ENCODE measurements around the gene PLCH2.

PLCH2 gene

GRCh38 chr1:2445823-2446215, 30.3 kb upstream of the PLCH2 start:
- TF ChIP-seq CTCF (IDR thresholded peaks at IDR 0.05; ENCODE audit: low read depth, low read length, missing control alignments): no peak
- DNase-seq (ENCODE audit: low read depth): no peak
- H3K4me3 ChIP-seq (ENCODE audit: low read depth, low read length): no peak overlapping the region

- no peak overlapping the region for H3K4me3 ChIP-seq (ENCODE audit: low read depth, low read length)
- no peak for DNase-seq (ENCODE audit: low read depth)
Observed at GRCh38 chr1:2446394-2446793, 29.7 kb upstream of the PLCH2 start.

GRCh38 chr1:2446861-2447260, 29.2 kb upstream of the PLCH2 start:
- no peak for DNase-seq (ENCODE audit: low read depth)
- TF ChIP-seq CTCF (IDR thresholded peaks at IDR 0.05; ENCODE audit: low read depth, low read length, missing control alignments): no peak
- no peak overlapping the region for H3K4me3 ChIP-seq (ENCODE audit: low read depth, low read length)

More at GRCh38 chr1:2446394-2446793, 29.7 kb upstream of the PLCH2 start:
- TF ChIP-seq CTCF (IDR thresholded peaks at IDR 0.05; ENCODE audit: low read depth, low read length, missing control alignments): no peak

GRCh38 chr1:2447276-2448097, 28.6 kb upstream of the PLCH2 start:
- DNase-seq (ENCODE audit: low read depth): no peak
- H3K4me3 ChIP-seq (ENCODE audit: low read depth, low read length): no peak overlapping the region
- TF ChIP-seq CTCF (IDR thresholded peaks at IDR 0.05; ENCODE audit: low read depth, low read length, missing control alignments): no peak

GRCh38 chr1:2448098-2448445, 28.0 kb upstream of the PLCH2 start:
- no peak overlapping the region for H3K4me3 ChIP-seq (ENCODE audit: low read depth, low read length)
- DNase-seq (ENCODE audit: low read depth): no peak
- TF ChIP-seq CTCF (IDR thresholded peaks at IDR 0.05; ENCODE audit: low read depth, low read length, missing control alignments): no peak

GRCh38 chr1:2449636-2450454, 26.2 kb upstream of the PLCH2 start:
- no peak for TF ChIP-seq CTCF (IDR thresholded peaks at IDR 0.05; ENCODE audit: low read depth, low read length, missing control alignments)
- no peak overlapping the region for H3K4me3 ChIP-seq (ENCODE audit: low read depth, low read length)

More at GRCh38 chr1:2449636-2450454, 26.2 kb upstream of the PLCH2 start:
- no peak for DNase-seq (ENCODE audit: low read depth)
